GM19238 (cell line): Measurements from ENCODE around the gene LRRC36.
A peak's percentile ranks its signal among the peaks of the same experiment; 100 is the strongest.

Experiments
- DNase-seq: peaks from one replicate; pipeline ENCODE4 v3.0.0; 2011; ENCODE audit warnings: low spot score; ENCODE audit not compliant: insufficient read length

Gene LRRC36, protein sequence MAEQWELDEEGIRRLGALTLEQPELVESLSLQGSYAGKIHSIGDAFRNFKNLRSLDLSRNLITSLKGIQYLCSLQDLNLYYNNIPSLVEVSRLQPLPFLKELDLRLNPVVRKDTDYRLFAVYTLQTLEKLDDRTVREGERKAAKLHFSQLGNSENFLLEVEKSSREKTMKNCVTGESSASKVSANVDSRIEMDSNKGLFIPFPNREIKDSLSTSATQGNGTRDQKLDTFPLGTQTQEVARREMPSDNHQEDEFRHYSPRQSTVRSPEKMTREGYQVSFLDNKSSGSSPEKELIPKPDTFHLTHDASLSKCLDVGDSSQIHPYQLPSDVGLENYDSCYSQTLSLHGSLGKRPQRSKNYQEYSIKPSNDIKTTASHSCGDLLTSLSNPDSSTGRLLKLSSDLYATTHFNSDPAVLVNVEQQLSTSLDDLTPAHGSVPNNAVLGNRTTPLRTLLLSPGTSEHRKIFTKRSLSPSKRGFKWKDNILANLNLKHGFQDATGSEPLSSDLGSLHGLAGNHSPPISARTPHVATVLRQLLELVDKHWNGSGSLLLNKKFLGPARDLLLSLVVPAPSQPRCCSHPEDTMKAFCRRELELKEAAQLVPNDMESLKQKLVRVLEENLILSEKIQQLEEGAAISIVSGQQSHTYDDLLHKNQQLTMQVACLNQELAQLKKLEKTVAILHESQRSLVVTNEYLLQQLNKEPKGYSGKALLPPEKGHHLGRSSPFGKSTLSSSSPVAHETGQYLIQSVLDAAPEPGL

DNA sequence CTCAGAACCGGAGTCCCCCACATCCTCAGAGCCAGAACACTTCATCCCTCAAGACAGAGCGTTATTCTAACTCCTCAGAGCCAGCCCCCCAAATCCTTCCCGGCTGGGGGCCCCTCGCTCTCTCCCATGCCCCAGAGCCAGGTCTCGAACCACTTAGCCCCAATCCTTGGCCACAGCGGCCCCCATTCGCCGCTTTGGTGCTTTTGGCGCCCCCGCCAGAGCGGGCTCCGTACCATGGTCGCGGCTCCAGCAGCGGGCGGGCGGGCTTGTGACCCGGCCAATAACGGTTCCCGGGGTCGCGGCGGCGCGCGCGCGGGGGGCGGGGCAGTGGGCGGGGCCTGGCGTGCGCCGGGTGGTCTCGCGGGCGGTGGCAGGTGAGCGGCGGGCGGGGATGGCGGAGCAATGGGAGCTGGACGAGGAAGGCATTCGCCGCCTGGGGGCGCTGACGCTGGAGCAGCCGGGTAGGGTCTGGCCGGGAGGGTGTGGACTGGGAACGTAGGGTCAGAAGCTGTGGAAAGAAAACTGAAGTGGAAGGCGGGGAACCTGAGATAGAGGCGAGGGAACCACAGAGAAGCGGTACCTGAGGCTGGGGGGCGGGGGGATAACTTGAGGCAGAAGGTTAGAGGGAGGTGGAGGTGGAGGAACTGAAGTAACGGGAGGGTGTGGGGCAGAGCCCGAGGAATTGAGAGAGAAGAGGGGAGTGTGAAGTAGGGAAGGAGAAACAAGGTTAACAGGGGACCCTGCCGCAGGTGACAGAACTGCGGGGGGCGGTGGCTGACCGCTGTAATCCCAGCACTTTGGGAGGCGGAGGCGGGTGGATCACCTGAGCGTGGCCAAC, at the start of gene LRRC36, which contains the start of gene KCTD19:
LRRC36 (plus strand) TSS at position 344 of the 838 bp plus-strand sequence; CDS start at position 392, 48 bp downstream.
KCTD19 (minus strand) TSS at position 270 of the 838 bp plus-strand sequence; CDS start at position 236, 34 bp downstream.
- peak; percentile 60 for DNase-seq

DNA sequence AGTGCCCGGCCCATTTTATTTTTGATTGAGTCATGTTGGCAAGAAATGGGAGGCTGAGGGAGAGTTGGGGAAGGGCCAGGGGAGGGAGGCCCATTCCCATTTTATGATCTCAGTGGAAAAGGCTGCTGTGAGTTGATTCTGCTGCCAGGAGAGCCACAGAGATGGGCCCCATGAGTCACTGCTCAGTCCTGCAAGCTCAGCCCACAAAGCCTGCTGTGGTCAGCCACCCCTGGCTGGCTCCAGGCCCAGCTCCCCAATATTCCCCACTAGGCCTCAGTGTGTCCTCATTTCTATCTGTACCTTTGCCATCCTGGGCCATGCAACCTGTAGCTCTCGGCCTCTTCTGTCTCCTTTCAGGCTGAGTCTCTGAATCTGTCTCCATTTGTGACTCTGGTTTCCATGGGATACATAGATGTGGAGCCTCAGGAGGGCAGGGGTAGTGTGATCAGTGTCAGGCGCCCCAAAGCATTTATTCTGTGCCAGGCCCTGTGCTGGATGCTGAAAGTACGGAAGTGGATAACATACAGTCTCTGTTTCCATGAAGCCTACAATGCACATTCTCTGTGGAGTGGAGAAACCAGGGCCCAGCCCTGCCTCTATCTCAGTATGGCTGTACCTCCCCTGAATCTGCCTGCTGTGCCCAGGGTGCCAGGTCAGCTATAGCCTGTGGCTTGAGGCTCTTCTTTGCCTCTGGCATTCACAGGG, 49.2 kb upstream of the LRRC36 start:
- no peak for DNase-seq

DNA sequence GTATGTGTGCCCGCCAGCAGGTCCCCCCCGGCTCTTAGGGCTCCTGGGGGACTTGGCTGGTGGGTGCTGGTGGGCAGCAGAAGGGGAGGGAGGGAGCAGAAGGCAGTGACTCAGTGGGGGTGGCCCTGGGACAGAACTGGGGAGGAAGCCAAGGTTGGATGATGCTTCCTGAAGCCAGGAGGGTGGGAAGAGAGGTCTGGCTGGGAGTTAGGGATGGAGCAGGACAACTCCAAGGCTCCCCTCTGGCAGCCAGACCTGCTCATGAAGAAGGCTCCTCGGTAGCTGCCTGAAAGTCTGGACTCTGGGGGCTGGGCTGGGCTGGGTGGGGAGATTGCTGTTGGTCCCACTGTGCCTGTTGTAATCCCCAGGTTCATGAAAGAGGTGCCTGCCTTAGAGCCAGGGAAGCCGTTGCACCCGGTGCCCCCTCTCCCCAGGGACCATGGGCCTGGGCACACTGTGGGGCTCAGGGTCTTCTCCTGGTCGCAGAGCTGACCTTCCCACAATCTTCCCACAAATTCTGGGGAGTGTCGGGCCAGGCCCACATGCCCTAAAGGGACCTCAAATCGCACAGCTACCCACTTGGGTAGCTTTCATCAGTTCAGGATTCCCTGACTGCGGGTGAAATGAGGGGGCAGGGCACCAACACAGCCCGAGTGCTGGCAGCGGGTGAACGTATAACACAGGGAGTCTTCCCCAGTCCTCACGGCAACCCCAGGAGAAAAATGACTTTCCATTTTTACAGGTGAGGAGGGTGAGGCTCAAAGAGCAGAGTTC, 48.4 kb upstream of the LRRC36 start:
- DNase-seq: no peak

- DNase-seq: peak; percentile 72
These were observed 47.8 kb upstream of the LRRC36 start for GRCh38 chr16:67278773-67279295.

DNA sequence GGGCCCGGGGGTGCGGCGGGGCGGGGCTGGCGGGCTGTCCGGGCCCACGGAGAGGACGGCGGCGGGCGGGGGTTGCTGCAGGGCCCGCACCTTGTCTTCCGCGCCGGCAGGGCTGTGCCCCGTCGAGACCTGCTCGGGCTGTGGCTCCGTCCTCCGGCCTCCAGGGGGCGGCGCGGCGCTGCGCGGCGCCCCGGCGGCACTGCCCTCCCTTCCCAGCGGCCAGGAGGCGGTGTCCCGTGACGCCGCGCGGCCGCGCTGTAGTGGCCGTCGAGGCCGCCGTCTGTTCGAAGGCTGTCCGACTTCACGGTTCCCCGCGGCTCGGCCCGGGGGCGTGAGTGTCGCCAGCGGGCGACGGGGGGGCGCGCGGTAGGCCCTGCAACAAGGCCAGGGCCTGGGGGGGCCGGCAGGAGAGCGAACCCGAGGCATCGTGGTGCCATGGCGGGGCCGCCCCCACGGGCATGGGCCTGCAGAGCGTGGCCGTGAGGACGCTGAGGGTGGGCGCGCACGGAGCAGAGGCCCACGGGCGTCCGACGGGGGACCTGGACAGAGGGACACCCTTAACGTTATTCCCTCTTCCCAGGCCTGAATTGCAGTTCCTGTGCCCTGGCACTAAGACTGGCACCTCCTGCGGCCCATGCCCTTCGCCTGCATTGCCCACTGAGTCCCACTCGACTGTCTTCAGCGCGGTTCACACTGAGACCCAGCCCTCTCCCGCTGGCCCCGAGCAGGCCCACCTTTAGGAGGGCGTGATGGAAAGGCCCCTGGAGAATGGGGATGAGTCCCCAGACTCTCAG, 47.1 kb upstream of the LRRC36 start, which contains the start of gene PLEKHG4:
PLEKHG4 (plus strand) TSS at position 237 of the 794 bp plus-strand sequence; CDS start at position 750, 513 bp downstream.
- DNase-seq: peak; percentile 98

- no peak for DNase-seq
These were observed 46.3 kb upstream of the LRRC36 start for GRCh38 chr16:67280090-67281015.

DNA sequence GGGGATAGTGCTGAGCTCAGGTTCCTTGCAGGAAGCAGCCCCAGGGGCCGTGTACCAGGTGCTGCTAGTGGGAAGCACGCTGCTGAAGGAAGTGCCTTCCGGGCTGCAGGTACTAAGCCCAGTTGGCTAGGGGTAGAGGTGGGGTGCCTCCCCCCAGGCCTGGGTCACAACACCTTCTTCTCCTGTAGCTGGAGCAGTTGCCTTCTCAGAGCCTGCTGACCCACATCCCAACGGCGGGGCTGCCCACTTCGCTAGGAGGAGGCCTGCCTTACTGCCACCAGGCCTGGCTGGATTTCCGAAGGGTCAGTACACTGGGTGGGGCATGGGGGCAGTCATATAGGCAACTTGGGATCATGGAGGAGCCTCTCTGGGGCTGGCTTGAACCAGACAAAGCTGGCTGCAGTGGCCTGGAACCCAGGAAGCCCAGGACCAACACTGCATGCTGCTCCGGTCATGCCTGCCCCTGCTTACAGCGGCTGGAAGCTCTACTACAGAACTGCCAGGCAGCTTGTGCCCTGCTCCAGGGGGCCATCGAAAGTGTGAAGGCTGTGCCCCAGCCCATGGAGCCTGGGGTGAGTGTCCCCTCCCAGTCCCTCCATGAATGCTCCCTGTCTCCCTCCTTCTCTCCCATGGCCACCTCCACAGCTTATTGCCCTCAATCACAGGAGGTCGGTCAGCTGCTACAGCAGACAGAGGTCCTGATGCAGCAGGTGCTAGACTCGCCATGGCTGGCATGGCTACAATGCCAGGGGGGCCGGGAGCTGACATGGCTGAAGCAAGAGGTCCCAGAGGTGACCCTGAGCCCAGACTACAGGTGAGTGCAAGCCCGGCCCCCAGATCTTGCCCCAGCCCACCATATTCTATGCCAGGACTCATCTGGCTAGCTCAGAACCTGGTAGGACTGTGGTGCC, 44.8 kb upstream of the LRRC36 start:
- DNase-seq: no peak

- DNase-seq: no peak
These were observed 44.2 kb upstream of the LRRC36 start for GRCh38 chr16:67282447-67282805.

- DNase-seq: no peak
These were observed 43.4 kb upstream of the LRRC36 start for GRCh38 chr16:67283039-67283825.

DNA sequence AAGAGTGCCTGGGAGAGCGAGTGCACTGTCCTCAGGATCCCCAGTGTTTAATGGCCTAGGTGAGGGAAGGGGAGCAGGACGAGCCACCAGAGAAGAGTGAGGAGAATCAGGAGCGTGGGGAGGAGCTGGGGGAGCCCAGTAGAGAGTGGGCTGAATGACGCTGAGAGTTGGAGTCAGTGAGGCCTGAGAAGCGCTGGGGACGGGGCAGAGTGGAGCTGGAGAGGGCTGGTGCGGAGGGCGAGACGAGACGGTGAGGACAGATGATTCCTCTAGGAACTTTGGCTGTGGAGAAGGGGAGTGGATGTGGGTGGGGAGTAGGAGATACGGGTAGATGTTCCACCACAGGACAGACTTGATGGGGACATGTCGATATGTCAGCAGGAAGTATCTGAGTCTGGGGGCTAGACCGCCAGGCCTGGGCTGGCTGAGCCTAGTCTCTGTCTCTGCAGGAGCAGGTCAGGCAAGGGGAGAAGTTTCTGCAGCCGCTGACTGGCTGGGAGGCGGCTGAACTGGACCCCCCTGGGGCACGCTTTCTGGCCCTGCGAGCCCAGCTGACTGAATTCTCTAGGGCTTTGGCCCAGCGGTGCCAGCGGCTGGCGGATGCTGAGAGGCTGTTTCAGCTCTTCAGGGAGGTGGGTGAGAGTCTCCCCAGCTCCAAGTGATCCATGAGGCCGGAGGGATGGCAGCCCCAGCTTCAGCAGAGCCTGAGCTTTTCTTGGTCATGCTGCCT, 42.6 kb upstream of the LRRC36 start:
- no peak for DNase-seq

DNA sequence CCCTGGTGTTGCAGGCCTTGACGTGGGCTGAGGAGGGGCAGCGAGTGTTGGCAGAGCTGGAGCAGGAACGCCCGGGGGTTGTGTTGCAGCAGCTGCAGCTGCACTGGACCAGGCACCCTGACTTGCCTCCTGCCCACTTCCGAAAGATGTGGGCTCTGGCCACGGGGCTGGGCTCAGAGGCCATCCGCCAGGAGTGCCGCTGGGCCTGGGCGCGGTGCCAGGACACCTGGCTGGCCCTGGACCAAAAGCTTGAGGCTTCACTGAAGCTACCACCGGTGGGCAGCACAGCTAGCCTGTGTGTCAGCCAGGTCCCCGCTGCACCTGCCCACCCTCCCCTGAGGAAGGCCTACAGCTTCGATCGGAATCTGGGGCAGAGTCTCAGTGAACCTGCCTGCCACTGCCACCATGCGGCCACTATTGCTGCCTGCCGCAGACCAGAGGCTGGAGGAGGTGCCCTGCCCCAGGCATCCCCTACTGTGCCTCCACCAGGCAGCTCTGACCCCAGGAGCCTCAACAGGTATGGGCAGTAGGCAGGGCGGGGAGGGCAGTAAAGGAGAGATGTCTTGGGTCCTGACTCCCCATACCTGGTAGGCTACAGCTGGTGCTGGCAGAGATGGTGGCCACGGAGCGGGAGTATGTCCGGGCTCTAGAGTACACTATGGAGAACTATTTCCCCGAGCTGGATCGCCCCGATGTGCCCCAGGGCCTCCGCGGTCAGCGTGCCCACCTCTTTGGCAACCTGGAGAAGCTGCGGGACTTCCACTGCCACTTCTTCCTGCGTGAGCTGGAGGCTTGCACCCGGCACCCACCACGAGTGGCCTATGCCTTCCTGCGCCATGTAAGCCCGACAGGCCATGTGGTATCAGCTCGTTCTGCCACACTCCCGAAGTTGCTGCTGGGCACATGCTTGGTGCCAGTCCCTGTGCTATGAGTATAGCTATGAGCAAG, 41.6 kb upstream of the LRRC36 start:
- no peak for DNase-seq

GRCh38 chr16:67286441-67287235, 40.0 kb upstream of the LRRC36 start:
- no peak for DNase-seq

GRCh38 chr16:67287960-67288359, 38.7 kb upstream of the LRRC36 start:
- DNase-seq: no peak
